Esophagus muscularis mucosa (tissue), 4 donors: ENCODE data around the gene LRRTM4. TPM values are rescaled to one million over a fixed set of nuclear protein-coding genes. Genes with fewer than 3 reads are reported as not detected.

Experiments
- DNase-seq: peaks from one replicate; pipeline ENCODE4 v3.0.0-alpha.2; 2017; ENCODE audit errors: extremely low spot score
- H3K27ac ChIP-seq, 4 donors: fragments of 200-600 bp; sonication (generic); replicated peaks in 1 of 4; 1 replicate in 3 of 4; 2 replicates in 1 of 4; pipeline ENCODE4 v1.5.1; 2016 to 2019; ENCODE audit warnings: mild to moderate bottlenecking in 1 of 4
- H3K27me3 ChIP-seq, 4 donors: fragments of 200-600 bp; sonication (generic); one replicate each; pipeline versions ENCODE4 v1.5.1 to v1.6.0; 2016 to 2019
- H3K36me3 ChIP-seq, 4 donors: fragments of 200-600 bp; sonication (generic); one replicate each; pipeline ENCODE4 v1.5.1; 2016 to 2019
- H3K4me1 ChIP-seq, 4 donors: fragments of 200-600 bp; sonication (generic); one replicate each; pipeline ENCODE4 v1.5.1; 2016 to 2019
- H3K4me3 ChIP-seq, 4 donors: fragments of 200-600 bp; sonication (generic); 1 replicate in 2 of 4; 2 replicates in 2 of 4; pipeline ENCODE4 v1.5.1; 2016 to 2019; ENCODE audit warnings: mild to moderate bottlenecking in 4 of 4, moderate library complexity in 1 of 4
- H3K9me3 ChIP-seq, 4 donors: fragments of 200-600 bp; sonication (generic); 1 replicate in 3 of 4; 2 replicates in 1 of 4; pipeline ENCODE4 v1.5.1; 2016 to 2019
- CTCF ChIP-seq, 3 experiments: fragments of 200-600 bp in 2 of 3; fragments of 450-650 bp in 1 of 3; sonication (generic) in 2 of 3; IDR thresholded peaks; one replicate each; pipeline ENCODE4 v1.5.1; 2017 to 2019; ENCODE audit warnings: antibody characterized with exemption in 3 of 3, mild to moderate bottlenecking in 2 of 3, moderate library complexity in 1 of 3
- EP300 ChIP-seq: sonication (generic); formaldehyde crosslinking; IDR thresholded peaks from one replicate; pipeline ENCODE4 v1.6.1; 2017; ENCODE audit warnings: antibody characterized with exemption
- POLR2A ChIP-seq: fragments of 450-650 bp; IDR thresholded peaks from one replicate; pipeline ENCODE4 v1.6.1; 2017; ENCODE audit warnings: antibody characterized with exemption, moderate library complexity, mild to moderate bottlenecking, low read depth
- POLR2AphosphoS5 ChIP-seq, 2 donors: sonication (generic); formaldehyde crosslinking; IDR thresholded peaks; one replicate each; pipeline ENCODE4 v1.6.1; 2017; ENCODE audit warnings: antibody characterized with exemption in 2 of 2
- WGBS: methylation state at CpG from one replicate; pipeline ENCODE4 v1.1.5; 2018; 5-methylcytosine and 5-hydroxymethylcytosine counted together
- intact Hi-C: fragments of 100-400 bp; cut with DNase I; formaldehyde crosslinking; loops from one replicate; pipeline ENCODE4 v1.15.1; 2023
- total RNA-seq, 4 donors: library from RNA; depleted of rRNA; stranded (reverse); fragments of >200 nt; gene quantifications; one replicate each; pipeline versions ENCODE4 v1.1.0 to v1.2.1, GENCODE V29; 2016

LRRTM4 gene
- total RNA-seq, 4 donors from 2014 or later = 0.17 to 0.97 (median 0.41) TPM

GRCh38 chr2:77520641-77521547 is 1.3 kb downstream of the LRRTM4 start:
- DNase-seq = no peak
- H3K4me1 ChIP-seq = no peaks in the 10 kb centered on the region
- intact Hi-C loops = no loop called here

DNA sequence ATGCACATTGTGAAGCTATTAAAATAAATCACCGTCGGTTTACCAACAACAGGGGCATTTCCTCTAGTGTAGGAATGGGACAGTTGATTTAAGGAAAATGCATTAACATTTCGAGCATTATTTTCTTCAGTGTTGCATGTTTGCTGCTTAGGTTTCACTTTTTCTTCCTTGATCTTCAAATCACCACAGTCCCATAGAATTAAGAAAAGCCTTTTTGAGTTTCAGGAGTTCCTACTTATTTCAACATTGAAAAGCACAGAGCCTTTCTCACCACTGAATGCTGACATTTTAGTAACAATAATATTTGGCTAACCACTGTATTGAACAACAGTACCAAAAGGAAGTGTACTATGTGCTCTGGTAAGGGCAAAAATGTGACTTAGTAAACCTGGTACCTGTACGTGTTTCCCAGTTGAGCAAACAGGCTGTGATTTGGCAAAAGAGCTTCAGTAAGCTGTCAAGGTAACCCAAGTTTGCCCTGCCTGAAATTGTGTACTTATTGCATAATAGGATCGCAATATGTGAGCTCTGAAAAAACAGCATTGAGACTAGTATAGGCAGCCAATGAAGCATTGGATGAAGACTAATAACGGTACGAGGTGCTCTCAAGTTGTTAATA is 2.2 kb downstream of the LRRTM4 start:
- H3K27me3 ChIP-seq = peaks cover 0 to 7% (median 0%) of the 10 kb centered on the region in 4 donors
- H3K27ac ChIP-seq = peak overlapping the region in 3 of 4 donors; percentile 11 to 14 (median 12)
- intact Hi-C loops = no loop called here
- WGBS = 66% methylated on average over 7 of the region's 7 CpGs
- no peaks in the 10 kb centered on the region for H3K36me3 ChIP-seq
- no peaks in the 10 kb centered on the region for H3K4me1 ChIP-seq
- H3K4me3 ChIP-seq = peak overlapping the region; percentile 11 to 28 (median 26)
- DNase-seq = no peak
- no peaks in the 10 kb centered on the region for H3K9me3 ChIP-seq
- TF ChIP-seq POLR2A (no peak), EP300 (no peak), POLR2AphosphoS5 (IDR thresholded peaks at IDR 0.05) (no peak), CTCF (IDR thresholded peaks at IDR 0.05) (no peak)

More at GRCh38 chr2:77520641-77521547, 1.3 kb downstream of the LRRTM4 start:
- Histone ChIP-seq H3K27ac (peak overlapping the region in 2 of 4 donors; percentile 11 to 12), H3K9me3 (no peaks in the 10 kb centered on the region), H3K27me3 (peaks cover 0 to 7% (median 0%) of the 10 kb centered on the region in 4 donors), H3K36me3 (no peaks in the 10 kb centered on the region), H3K4me3 (peak overlapping the region; percentile 19 to 28 (median 24))
- WGBS = 7% methylated on average over 9 of the region's 9 CpGs
- TF ChIP-seq POLR2AphosphoS5 (IDR thresholded peaks at IDR 0.05) (no peak), EP300 (no peak), POLR2A (no peak), CTCF (IDR thresholded peaks at IDR 0.05) (no peak)

DNA sequence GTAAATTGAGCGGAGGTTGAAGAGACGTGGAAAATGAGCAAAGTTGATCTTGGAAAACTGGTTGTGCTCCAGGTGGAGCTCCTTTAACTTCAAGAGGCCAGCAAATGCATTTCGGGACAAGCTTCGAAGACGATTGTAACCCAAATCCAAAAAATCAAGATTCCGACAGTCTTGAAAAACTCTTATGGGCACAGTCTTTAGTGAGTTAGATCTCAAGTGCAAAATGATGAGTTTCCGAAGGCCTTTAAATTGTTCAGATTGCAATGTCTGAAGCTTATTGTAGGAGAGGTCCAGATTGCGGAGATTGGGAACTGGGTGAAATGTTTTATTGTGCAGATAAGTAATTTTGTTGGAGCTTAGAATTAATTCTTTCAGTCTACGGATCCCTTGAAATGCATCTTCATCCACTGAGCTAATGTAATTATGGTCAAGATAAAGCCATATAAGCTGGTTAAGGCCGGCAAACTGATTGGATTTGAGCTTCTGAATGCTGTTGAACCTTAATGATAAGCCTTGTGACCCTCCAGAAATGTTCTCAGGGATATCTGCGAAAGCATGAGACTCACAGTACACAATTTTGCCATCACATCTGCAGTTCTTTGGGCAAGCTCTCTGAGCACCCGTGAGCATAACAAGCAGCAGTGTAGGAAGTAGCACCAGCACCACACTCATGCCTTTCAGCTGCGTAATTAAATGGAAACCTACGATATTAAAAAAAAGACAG is 2.9 kb downstream of the LRRTM4 start:
- Histone ChIP-seq H3K27me3 (peaks cover 0 to 7% (median 0%) of the 10 kb centered on the region in 4 donors), H3K9me3 (no peaks in the 10 kb centered on the region), H3K36me3 (no peaks in the 10 kb centered on the region), H3K4me1 (no peaks in the 10 kb centered on the region), H3K27ac (no peak overlapping the region), H3K4me3 (peak overlapping the region in 3 of 4 donors; percentile 25 to 28 (median 26))
- intact Hi-C loops = no loop called here
- TF ChIP-seq EP300 = no peak
- TF ChIP-seq POLR2A = no peak
- no peak for TF ChIP-seq POLR2AphosphoS5 (IDR thresholded peaks at IDR 0.05)
- no peak for TF ChIP-seq CTCF (IDR thresholded peaks at IDR 0.05)
- DNase-seq = no peak
- WGBS = 85% methylated on average over 14 of the region's 14 CpGs

DNA sequence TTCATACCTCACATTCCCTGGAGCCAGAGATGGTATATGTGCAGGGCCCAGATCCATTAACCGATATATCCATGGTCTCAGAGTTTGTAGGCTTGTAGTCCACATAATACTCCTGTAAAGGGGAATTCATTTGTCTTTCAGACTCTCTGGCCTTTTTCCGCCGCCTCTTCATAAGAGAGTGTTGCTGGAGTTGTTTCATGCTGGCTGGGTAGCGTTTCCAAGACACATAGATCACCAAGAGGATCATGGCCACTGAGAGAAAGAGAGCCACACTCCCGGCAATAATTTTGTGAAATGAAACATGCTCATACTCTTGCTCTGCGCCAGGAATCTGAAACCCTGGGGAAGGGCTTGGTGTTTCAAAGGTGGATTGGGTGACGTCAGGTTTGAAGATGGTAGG is 3.9 kb downstream of the LRRTM4 start:
- no peaks in the 10 kb centered on the region for H3K4me1 ChIP-seq
- H3K27ac ChIP-seq = no peak overlapping the region
- H3K36me3 ChIP-seq = no peaks in the 10 kb centered on the region
- no peaks in the 10 kb centered on the region for H3K9me3 ChIP-seq
- 77% methylated on average over 7 of the region's 7 CpGs for WGBS
- H3K27me3 ChIP-seq = peaks cover 0 to 7% (median 0%) of the 10 kb centered on the region in 4 donors
- DNase-seq = no peak
- TF ChIP-seq POLR2AphosphoS5 (IDR thresholded peaks at IDR 0.05) (no peak), CTCF (IDR thresholded peaks at IDR 0.05) (no peak), EP300 (no peak), POLR2A (no peak)
- H3K4me3 ChIP-seq = no peak overlapping the region
- intact Hi-C loops = no loop called here
